Mammary epithelial cell (primary cell): ENCODE measurements around the gene PSAPL1.

Source experiments
- CTCF ChIP-seq, 2 donors: IDR thresholded peaks in 1 of 2; conservative IDR thresholded peaks in 1 of 2; 2 replicates each; pipeline ENCODE4 v1.5.1; 2011 to 2012; ENCODE audit warnings: inconsistent platforms in 2 of 2, low read length in 2 of 2, mild to moderate bottlenecking in 2 of 2, control low read depth in 1 of 2, low read depth in 1 of 2; ENCODE audit not compliant: insufficient read depth in 1 of 2; ENCODE audit errors: extremely low read depth in 1 of 2
- EZH2 ChIP-seq: IDR thresholded peaks from 2 replicates; pipeline ENCODE4 v1.6.1; 2012; ENCODE audit warnings: low read length, inconsistent platforms, borderline replicate concordance

- TF ChIP-seq CTCF (conservative IDR thresholded peaks at IDR 0.05 in 1 of 2, IDR thresholded peaks at IDR 0.05 in 1 of 2; ENCODE audit: extremely low read depth in 1 of 2, insufficient read depth in 1 of 2, low read depth in 1 of 2, low read length in 2 of 2) (no peak), EZH2 (no peak)
These were observed 43.9 kb upstream of the PSAPL1 start for GRCh38 chr4:7478665-7479064.
